GDM1 (cell line): ENCODE data around the gene RHBDL2.
"Not testable (repeated sequence)": the region's sequence is repeated elsewhere in the genome, so short reads cannot be mapped to it uniquely, and the experiment has no call there.

ENCODE experiments used
- DNase-seq: peaks from one replicate; lab custom pipeline; 2025; lab: John Stamatoyannopoulos, UW

RHBDL2 gene

DNA sequence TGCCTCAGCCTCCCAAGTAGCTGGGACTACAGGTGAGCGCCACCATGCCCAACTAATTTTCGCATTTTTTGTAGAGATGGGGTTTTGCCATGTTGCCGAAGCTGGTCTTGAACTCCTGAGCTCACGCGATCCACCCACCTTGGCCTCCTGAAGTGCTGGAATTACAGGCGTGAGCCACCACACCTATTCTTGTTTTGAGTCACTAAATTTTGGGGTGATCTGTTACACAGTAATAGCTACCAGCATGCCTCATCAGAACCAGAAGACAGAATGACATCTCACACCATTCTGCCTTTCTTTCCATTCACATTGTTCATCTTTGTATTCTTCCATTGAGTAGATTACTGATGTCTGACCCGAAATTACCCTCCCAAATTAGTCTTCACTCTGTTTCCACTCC, 9.1 kb downstream of the RHBDL2 start:
- DNase-seq, result no peak

GRCh38 chr1:38929476-38929875, 12.2 kb downstream of the RHBDL2 start:
- DNase-seq, result no peak

DNA sequence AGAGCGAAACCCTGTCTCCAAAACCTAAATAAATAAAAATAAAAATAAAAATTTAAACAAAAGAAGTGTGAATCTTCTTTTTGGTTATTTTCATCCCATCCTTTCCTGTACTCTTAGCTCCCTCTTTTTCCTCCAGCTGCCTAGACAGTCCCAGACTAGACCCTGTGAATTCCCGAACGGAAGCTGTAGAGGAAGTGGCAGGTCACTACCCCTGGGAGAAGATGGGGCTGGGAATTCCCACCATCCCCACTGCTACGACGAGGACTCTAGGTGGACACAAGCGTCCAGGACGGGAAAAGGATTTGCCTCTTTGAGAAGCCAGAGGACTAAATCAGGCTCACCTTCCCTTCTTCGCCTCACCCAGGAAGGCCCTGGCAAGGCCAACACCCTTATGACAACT, 12.6 kb downstream of the RHBDL2 start:
- no peak for DNase-seq

DNA sequence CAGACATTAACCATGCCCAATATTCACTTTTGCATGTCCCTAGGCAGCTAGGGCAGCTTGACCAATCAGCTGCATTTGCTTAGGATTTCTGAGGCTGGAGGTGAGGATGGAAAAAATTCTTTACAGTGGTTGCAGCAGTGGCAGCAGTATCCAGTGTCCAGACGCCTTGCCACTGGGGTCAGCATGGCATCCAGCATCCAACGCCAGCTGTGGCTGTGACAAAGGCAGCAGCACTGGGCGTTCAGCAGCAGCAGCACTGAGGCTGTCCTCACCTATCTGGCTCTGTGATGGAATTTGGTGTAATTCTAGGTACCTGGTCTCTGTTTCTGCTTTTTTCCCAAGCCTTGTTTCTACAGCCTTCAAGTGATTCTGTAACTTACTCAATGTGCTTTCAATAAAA, 15.5 kb downstream of the RHBDL2 start:
- DNase-seq, result no peak

DNA sequence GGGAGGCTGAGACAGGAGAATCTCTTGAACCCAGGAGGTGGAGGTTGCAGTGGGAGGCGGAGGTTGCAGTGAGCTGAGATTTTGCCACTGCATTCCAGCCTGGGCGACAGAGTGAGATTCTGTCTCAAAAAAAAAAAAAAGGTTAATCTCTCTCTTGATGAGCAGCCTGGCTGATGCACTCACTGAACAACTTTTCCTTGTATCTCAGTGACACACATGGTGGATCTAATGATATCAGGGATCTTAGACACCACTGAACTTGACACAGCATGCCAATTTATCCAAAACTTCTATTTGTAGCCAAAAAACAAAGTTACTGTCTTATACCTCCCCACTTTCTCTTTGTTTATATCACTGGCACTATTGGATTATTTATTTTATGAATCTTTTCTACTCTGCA, 16.2 kb downstream of the RHBDL2 start:
- DNase-seq, result no peak

DNA sequence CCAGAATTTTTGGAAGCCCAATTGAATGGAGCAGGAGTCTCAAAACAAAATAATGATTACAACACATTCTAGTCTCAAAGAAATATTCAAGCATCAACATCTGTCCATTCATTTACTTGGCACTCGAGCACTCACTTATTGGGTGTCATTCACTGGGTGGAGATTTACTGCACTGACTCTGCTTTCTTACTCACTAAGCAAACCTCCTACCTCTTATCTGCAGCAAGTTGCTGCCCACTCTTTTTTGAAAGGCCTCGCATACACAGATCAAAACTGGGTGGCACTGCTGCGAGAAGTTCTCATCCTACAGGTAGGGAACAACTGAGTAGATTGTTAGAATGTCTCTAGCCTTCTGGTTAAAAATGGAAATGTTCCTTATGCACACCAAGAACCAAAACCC, 18.0 kb downstream of the RHBDL2 start:
- DNase-seq, result no peak

GRCh38 chr1:38919130-38919529, 22.5 kb downstream of the RHBDL2 start:
- no peak for DNase-seq

DNA sequence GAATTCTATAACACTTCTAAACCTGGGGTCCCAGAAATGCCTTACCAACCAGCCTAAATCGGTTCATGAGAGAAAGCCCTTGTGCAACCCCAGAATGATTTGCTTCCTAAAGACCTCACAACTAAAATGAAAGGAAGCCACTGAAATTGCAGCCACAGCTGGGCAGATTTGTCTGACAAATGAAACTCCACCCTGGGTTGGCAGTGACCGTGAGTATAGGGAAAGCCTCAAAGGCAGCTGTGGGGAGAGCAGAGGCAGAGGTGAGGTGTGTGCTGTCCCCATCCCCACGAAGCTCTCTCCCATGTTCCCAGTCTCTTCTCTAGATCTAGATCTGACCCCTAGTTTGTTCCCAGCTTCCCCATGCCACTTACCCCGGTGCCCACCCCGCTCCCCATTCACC, 23.1 kb downstream of the RHBDL2 start:
- no peak for DNase-seq

DNA sequence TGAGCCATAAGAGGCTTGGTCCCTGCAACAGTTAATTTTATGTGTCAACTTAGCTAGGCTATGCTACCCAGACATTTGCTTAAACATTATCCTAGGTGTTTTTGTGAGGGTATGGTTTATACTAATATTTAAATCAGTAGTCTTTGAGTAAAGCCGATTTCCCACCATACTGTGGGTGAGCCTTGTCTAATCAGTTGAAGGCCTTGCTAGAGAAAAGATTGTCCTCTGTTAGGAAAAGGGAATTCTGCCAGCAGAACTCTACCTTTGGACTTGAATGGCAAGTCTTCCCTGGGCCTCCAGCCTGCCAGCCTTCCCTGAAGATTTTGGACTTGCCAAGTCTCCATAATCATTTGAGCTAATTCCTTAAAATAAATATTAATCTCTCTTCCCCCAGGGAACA, 23.9 kb downstream of the RHBDL2 start:
- DNase-seq, result no peak

- no peak for DNase-seq
These were observed 24.3 kb downstream of the RHBDL2 start for GRCh38 chr1:38917337-38917736.

- DNase-seq, result no peak
These were observed 26.2 kb downstream of the RHBDL2 start for GRCh38 chr1:38915352-38915948.

GRCh38 chr1:38914908-38915307, 26.7 kb downstream of the RHBDL2 start:
- not testable (repeated sequence) for DNase-seq

DNA sequence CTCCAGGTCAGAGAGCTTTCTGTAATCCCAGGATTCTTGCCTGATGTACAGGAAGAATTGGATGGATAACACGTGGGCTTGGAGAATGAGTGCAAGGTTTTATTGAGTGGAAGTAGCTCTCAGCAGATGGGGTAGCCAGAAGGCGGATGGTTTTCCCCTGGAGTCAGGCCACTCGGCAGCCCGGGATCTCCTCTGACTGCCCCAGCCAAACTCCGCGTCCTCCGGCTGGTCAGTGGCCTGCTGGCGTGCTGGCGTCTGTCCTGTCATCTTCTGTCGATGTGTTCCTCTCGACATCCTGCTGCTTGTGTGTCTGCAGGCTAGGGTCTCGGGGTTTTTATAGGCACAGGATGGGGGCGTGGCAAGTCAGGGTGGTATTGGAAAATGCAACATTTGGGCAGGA, 32.8 kb downstream of the RHBDL2 start:
- no peak for DNase-seq

- no peak for DNase-seq
These were observed 35.6 kb downstream of the RHBDL2 start for GRCh38 chr1:38905985-38906384.

- DNase-seq, result no peak
These were observed 42.1 kb downstream of the RHBDL2 start for GRCh38 chr1:38899560-38899959.

GRCh38 chr1:38898653-38899230, 42.9 kb downstream of the RHBDL2 start:
- DNase-seq, result no peak

- no peak for DNase-seq
These were observed 45.5 kb downstream of the RHBDL2 start for GRCh38 chr1:38896169-38896568.

- no peak for DNase-seq
These were observed 48.7 kb downstream of the RHBDL2 start for GRCh38 chr1:38892976-38893375.

DNA sequence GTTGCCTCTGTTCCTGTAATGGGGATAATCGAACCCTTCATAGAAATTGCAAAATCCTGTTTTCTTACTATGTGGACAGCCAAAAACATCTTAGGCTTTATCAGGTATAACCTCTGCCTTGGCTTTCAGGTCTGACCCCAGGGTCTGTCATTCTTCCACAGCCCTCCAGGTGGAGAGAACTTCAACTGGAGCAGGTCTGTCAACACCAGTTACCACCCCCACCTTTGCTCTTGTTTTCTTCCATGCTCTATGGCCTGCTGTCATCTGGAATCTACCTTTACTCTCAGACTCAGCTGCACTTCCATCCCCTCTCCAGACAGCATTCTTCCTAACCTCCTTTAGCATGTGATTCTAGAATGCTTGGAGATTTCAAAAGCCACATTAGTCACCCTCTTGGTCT, 49.9 kb downstream of the RHBDL2 start:
- DNase-seq, result no peak

DNA sequence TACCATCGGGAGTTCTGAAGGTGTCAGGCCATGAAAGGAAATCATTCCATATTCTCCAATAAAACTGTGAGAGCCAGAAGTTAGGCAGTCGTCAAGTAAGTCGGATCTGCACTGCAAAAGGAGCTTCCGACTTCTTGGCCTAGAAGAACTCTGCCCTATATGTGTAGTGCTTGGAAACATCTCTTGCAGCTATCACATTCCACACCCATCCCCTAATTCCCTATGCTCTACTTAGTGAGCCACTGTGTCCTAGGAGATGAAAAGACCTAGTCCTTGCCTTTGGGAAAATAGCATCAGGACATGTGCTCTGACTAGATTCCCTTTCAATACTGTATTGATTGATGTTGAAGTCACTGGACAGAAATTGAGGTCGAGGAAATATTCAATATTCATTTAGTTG, 52.0 kb downstream of the RHBDL2 start:
- no peak for DNase-seq

DNA sequence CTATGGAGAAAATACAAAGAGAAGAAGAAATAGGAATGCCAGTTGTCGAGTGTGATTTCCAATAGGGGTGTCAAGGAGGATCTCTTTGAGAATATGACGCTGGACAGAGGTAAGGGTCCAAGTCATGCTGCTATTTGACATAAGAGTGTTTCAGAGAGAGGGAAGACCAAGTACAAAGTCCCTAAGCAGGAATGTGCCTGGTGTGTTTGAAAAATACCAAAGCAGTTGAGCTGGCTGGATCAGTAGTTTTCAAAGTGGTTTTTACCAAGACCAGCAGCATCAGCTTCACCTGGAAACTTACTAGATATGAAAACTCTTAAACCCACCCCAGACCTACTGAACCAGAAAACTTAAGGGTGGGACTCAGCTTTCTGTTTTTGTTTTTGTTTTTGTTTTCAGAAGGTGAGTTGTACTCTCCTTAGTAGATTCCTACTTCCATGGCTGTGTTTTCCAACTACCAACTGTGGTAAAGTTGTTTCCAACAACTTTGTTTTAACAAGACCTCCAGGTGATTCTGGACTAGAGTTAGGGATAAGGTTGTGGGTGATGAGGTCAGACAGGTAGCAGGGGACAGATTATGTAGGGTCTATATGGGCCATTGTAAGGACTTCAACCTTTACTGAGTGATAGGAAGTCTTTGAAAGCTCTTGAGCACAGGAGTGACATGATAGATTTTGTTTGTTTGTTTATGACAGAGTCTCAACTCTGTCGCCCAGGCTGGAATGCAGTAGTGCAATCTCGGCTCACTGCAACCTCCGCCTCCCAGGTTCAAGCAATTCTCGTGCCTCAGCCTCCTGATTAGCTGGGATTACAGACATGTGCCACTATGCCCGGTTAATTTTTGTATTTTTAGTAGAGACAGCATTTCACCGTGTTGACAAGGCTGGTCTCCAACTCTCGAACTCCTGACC, 53.0 kb downstream of the RHBDL2 start:
- no peak for DNase-seq

GRCh38 chr1:38885092-38885491, 56.5 kb downstream of the RHBDL2 start:
- DNase-seq, result no peak

GRCh38 chr1:38881487-38881886, 60.1 kb downstream of the RHBDL2 start, which contains the start of gene GJA9:
GJA9 (minus strand) TSS chr1:38881587; CDS start chr1:38876098, 5,489 bp downstream.
- DNase-seq, result no peak
